ENCODE data around the gene COA7. TPM values are rescaled to one million over a fixed set of nuclear protein-coding genes. Genes with fewer than 3 reads are reported as not detected.

Gene COA7
- total and polyA plus RNA-seq, 2 of the 8 experiments (the other 6 are each of a cell fraction or from before 2014, with no cell fraction given) = 23.2 to 61.8 TPM

DNA sequence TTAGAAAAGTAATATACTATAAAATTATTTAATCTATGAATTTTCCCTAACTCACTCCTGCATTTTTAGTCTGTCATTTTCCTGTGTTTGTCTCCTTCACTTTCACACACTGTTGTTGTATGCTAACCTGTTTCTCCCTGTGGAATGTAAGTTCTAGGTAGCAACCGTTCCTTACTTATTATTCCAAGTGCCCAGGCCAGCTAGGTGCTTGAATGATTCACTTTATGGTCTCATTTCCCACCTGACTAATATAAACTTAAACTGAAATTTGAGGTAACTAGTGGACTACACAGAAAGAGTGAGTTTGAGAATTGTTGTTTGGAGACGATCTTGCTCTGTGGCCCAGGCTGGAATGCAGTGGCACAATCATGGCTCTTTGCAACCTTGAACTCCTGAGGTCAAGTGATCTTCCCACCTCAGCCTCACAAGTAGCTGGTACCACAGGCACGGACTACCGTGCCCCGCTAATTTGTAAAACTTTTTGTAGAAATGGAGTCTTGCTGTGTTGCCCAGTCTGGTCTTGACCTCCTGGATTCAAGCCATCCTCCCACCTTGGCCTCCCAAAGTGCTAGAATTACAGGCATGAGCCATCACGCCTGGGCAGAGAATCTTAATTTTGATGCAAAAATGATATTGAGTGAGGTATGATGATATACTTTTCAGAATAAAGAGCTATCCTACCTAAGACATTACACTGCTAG, 30.0 kb upstream of the COA7 start:
- Histone ChIP-seq H2BK20ac (ENCODE audit: low read length) (no peak overlapping the region), H4K5ac (ENCODE audit: insufficient read length, low read depth, low read length) (no peak overlapping the region), H2BK15ac (ENCODE audit: low read length) (no peak overlapping the region), H3K79me1 (ENCODE audit: low read depth, low read length) (peaks cover 7% of the 10 kb centered on the region; the same call in 1 of the 2 replicates), H3K79me2 (ENCODE audit: control insufficient read depth in 1 of 2, insufficient read depth in 2 of 2, low read length in 2 of 2) (peaks cover 3 to 24% of the 10 kb centered on the region in 2 experiments; a peak in 3 of 4 replicates), H3K18ac (ENCODE audit: extremely low read depth, low read length) (no peak overlapping the region), H3K56ac (replicated peaks; ENCODE audit: insufficient read length, low read depth, low read length) (no peak overlapping the region), H2AK5ac (ENCODE audit: low read depth, low read length) (no peak overlapping the region), H3K4me3 (ENCODE audit: extremely low read depth in 1 of 4, insufficient read depth in 2 of 4, low read depth in 3 of 4, low read length in 4 of 4) (no peak overlapping the region), H2BK5ac (ENCODE audit: low read depth, low read length) (no peak overlapping the region), H4K20me1 (replicated peaks in 1 of 2; ENCODE audit: control insufficient read depth in 1 of 2, insufficient read depth in 2 of 2, low read length in 2 of 2) (peaks cover 2% of the 10 kb centered on the region in 2 experiments), H2BK12ac (ENCODE audit: low read depth, low read length) (no peak overlapping the region), H3K14ac (ENCODE audit: insufficient read length) (no peak overlapping the region), H2BK120ac (replicated peaks; ENCODE audit: low read depth, low read length) (no peak overlapping the region), H2AFZ (ENCODE audit: low read length) (no peak overlapping the region), H3K4me1 (replicated peaks in 1 of 4; ENCODE audit: control insufficient read depth in 3 of 4, insufficient read depth in 4 of 4, low read length in 3 of 4) (no peaks in the 10 kb centered on the region; a peak in 1 of 7 replicates), H3K9ac (replicated peaks in 1 of 4; ENCODE audit: extremely low read depth in 1 of 4, low read depth in 3 of 4, low read length in 3 of 4) (no peak overlapping the region), H4K8ac (ENCODE audit: extremely low read depth, insufficient read depth, low read length) (no peak overlapping the region; the same call in 1 of the 2 replicates), H3K27me3 (replicated peaks in 1 of 4; ENCODE audit: control insufficient read depth in 3 of 4, extremely low read depth in 1 of 4, insufficient read depth in 3 of 4, low read length in 3 of 4) (no peaks in the 10 kb centered on the region), H3K23me2 (ENCODE audit: low read depth, low read length) (peaks cover 9% of the 10 kb centered on the region), H3K23ac (ENCODE audit: insufficient read length) (no peak overlapping the region), H3K9me3 (ENCODE audit: insufficient read depth in 2 of 2, low read depth in 1 of 2, low read length in 1 of 2) (no peaks in the 10 kb centered on the region), H3K4ac (replicated peaks; ENCODE audit: insufficient read length, low read depth, low read length) (no peak overlapping the region), H3K36me3 (ENCODE audit: control insufficient read depth in 2 of 4, insufficient read depth in 4 of 4, low read length in 3 of 4) (no peaks in the 10 kb centered on the region), H3K4me2 (ENCODE audit: insufficient read depth in 1 of 2, low read depth in 2 of 2, low read length in 2 of 2) (peak overlapping the region in 1 of 2 experiments; percentile 100; a peak in 1 of 4 replicates), H4K91ac (replicated peaks; ENCODE audit: insufficient read length, low read length) (no peak overlapping the region), H3K27ac (ENCODE audit: low read depth, low read length) (no peak overlapping the region)
- WGBS, 2 experiments (ENCODE audit: extremely low coverage in 1 of 2, insufficient coverage in 1 of 2, insufficient read length in 1 of 2, insufficient replicate concordance in 2 of 2, low coverage in 1 of 2, low lambda C conversion rate in 2 of 2, missing lambda C conversion rate in 1 of 2) = 97% methylated on average over 6 of the region's 6 CpGs; no CpG with 5 or more reads in 1 of the 2 experiments
- no peak for FAIRE-seq
- no peak for DNase-seq (ENCODE audit: low read depth in 1 of 2, low spot score in 2 of 2)
- CTCF ChIA-PET (ENCODE audit: partially characterized antibody) = interaction anchor here (1.3 kb wide), 1 partner anchor 17 kb away, joined by 4 read pairs; no protein-coding TSS in a partner anchor
- POLR2A ChIA-PET (ENCODE audit: partially characterized antibody) = interaction anchor here (1.2 to 1.6 kb wide), 2 partner anchors 12 to 25 kb away, joined by 3 to 4 read pairs; no protein-coding TSS in a partner anchor
- TF ChIP-seq JUND (IDR thresholded peaks at IDR 0.05; ENCODE audit: low read length) (no peak), TAF7 (optimal IDR thresholded peaks at IDR 0.05; ENCODE audit: borderline replicate concordance, low read depth, low read length) (no peak), TBP (IDR thresholded peaks at IDR 0.05; ENCODE audit: low read depth, low read length) (no peak), NRF1 (IDR thresholded peaks at IDR 0.05; ENCODE audit: low read depth, low read length) (no peak), SIN3A (conservative IDR thresholded peaks at IDR 0.05 in 1 of 2, IDR thresholded peaks at IDR 0.05 in 1 of 2; ENCODE audit: low read depth in 1 of 2, low read length in 2 of 2) (no peak), BRCA1 (IDR thresholded peaks at IDR 0.05; ENCODE audit: low read depth, low read length) (no peak), HDAC6 (IDR thresholded peaks at IDR 0.05; ENCODE audit: low read depth, low read length) (no peak), POLR2A (IDR thresholded peaks at IDR 0.05; ENCODE audit: control extremely low read depth in 1 of 2, low read depth in 2 of 2, low read length in 2 of 2) (no peak), CHD1 (IDR thresholded peaks at IDR 0.05; ENCODE audit: low read depth, low read length) (no peak)
- TF ChIP-seq, protein P1, sequence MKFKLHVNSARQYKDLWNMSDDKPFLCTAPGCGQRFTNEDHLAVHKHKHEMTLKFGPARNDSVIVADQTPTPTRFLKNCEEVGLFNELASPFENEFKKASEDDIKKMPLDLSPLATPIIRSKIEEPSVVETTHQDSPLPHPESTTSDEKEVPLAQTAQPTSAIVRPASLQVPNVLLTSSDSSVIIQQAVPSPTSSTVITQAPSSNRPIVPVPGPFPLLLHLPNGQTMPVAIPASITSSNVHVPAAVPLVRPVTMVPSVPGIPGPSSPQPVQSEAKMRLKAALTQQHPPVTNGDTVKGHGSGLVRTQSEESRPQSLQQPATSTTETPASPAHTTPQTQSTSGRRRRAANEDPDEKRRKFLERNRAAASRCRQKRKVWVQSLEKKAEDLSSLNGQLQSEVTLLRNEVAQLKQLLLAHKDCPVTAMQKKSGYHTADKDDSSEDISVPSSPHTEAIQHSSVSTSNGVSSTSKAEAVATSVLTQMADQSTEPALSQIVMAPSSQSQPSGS (IDR thresholded peaks at IDR 0.05; ENCODE audit: low read length) = no peak
- TF ChIP-seq, protein P2, sequence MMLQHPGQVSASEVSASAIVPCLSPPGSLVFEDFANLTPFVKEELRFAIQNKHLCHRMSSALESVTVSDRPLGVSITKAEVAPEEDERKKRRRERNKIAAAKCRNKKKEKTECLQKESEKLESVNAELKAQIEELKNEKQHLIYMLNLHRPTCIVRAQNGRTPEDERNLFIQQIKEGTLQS (IDR thresholded peaks at IDR 0.05; ENCODE audit: insufficient read depth, low read depth, low read length) = no peak
